AG08395 (cell line): ENCODE results near the gene TOGARAM1.

ENCODE experiments used
- DNase-seq: peaks from one replicate; pipeline ENCODE4 v3.0.0; 2012; ENCODE audit warnings: mixed read lengths, low spot score

TOGARAM1 gene, protein sequence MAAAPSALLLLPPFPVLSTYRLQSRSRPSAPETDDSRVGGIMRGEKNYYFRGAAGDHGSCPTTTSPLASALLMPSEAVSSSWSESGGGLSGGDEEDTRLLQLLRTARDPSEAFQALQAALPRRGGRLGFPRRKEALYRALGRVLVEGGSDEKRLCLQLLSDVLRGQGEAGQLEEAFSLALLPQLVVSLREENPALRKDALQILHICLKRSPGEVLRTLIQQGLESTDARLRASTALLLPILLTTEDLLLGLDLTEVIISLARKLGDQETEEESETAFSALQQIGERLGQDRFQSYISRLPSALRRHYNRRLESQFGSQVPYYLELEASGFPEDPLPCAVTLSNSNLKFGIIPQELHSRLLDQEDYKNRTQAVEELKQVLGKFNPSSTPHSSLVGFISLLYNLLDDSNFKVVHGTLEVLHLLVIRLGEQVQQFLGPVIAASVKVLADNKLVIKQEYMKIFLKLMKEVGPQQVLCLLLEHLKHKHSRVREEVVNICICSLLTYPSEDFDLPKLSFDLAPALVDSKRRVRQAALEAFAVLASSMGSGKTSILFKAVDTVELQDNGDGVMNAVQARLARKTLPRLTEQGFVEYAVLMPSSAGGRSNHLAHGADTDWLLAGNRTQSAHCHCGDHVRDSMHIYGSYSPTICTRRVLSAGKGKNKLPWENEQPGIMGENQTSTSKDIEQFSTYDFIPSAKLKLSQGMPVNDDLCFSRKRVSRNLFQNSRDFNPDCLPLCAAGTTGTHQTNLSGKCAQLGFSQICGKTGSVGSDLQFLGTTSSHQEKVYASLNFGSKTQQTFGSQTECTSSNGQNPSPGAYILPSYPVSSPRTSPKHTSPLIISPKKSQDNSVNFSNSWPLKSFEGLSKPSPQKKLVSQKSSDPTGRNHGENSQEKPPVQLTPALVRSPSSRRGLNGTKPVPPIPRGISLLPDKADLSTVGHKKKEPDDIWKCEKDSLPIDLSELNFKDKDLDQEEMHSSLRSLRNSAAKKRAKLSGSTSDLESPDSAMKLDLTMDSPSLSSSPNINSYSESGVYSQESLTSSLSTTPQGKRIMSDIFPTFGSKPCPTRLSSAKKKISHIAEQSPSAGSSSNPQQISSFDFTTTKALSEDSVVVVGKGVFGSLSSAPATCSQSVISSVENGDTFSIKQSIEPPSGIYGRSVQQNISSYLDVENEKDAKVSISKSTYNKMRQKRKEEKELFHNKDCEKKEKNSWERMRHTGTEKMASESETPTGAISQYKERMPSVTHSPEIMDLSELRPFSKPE (N-terminal part only)

GRCh38 chr14:44961554-44962333, at the start of gene TOGARAM1, which contains the start of gene KLHL28:
TOGARAM1 (plus strand) TSS chr14:44962190; CDS start chr14:44962422, 232 bp downstream.
KLHL28 (minus strand) TSS chr14:44961947; CDS start chr14:44945928, 16,019 bp downstream.
- DNase-seq, result peak; percentile 98

GRCh38 chr14:44914849-44915248, 47.1 kb upstream of the TOGARAM1 start:
- DNase-seq, result peak; percentile 41

GRCh38 chr14:44928793-44929192, 33.2 kb upstream of the TOGARAM1 start:
- DNase-seq, result no peak

GRCh38 chr14:44935155-44935554, 26.8 kb upstream of the TOGARAM1 start:
- no peak for DNase-seq

GRCh38 chr14:44937547-44937946, 24.4 kb upstream of the TOGARAM1 start:
- no peak for DNase-seq

GRCh38 chr14:44940211-44940610, 21.8 kb upstream of the TOGARAM1 start:
- no peak for DNase-seq

DNA sequence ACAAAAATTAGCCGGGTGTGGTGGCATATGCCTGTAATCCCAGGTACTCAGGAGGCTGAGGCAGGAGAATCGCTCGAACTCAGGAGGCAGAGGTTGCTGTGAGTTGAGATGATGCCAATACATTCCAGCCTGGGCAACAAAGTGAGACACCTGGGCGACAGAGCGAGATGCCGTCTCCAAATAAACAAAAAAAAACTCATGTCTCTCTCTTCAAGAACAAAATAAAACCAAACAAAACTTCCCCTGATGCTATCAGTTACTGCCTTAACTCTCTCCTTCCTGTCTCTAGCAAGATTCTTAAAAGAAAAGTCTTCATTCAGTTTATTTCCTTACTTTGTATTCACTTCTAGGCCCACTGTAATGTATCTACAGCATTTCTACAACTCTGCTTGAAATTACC, 21.0 kb upstream of the TOGARAM1 start:
- DNase-seq, result no peak

DNA sequence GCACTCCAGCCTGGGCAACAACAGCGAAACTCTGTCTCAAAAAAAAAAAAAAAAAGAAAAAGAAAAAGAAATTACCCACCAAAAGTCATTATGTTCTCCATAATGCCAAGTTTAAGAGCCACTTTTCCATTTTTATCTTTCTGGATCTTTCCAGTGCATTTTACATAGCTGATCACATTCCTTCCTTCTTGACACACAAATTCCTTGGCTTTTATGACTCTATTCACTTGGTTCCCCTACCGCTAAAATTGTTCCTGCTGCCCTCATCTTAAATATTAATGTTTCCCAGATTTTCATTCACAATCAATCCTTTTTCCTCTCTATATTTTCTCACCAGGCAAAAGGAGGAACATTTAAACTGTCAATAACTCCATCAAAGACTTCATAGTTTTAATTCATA, 20.4 kb upstream of the TOGARAM1 start:
- DNase-seq, result peak; percentile 27

DNA sequence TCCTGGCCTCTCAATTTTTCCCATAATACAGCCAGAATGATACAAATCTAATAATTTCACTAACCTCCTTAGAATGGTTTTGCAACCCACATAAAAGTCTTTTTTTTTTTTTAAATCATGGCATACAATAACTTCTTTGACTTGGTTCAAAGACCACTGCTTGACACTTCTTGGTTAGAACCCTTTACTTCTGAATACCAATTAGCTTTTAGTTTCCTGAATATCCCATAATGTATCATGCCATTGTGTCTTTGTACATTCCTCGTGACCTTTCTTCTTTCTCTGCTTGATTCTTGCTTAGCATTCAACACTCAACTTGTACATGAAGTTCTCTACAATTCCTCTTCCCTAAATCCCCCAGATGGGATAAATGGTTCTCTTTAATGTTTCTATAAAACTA, 19.6 kb upstream of the TOGARAM1 start:
- DNase-seq, result no peak

DNA sequence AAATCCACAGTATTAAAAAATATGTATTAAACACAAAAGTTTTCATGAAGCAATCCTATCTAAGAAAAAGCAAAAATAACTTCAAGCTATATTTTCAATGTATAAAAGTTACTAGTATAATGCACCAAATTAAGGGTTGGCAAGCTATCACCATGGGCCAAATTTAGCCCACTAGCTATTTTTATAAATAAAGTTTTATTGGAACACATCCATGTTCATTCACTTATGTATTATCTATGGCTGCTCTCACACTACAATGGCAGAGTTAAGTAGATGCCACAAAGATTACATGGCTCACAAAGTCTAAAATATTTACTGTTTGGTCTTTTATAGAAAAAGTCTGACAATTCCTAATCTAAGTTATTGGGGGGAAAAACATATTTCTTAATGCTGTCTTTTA, 17.9 kb upstream of the TOGARAM1 start:
- no peak for DNase-seq

GRCh38 chr14:44945264-44945663, 16.7 kb upstream of the TOGARAM1 start:
- DNase-seq, result peak; percentile 83

- no peak for DNase-seq
These were observed 10.9 kb upstream of the TOGARAM1 start for GRCh38 chr14:44951051-44951450.

DNA sequence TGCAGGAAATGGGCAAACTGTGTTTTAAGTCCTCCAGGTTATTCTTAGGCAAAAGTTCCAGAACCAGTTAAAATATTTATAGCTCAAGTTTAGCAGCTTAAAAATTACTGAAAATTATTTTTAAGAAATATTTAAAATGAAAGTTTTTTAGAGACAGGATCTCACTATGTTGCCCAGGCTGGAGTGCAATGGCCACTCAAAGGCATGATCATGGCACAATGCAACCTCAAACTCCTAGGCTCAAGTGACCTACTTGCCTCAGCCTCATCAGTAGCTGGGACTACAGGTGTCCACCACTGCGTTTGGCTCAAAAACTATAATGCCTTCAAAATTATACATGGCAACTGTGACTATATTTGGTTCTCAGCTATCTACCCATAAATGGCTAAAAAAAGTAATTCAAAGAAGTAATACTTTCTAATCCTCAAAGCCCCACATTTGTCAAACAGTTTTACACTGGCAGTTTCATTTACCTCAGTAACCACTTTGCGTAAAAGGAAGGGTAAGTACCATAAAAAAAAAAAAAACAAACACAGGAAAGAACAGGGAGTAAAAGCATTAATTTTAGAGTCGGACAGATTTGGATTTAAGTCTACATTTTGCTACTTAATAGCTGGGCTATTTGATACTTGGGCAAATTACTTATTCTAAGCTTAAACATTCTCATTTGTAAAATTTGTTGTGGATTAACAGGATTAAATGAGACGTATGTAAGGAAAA, 9.4 kb upstream of the TOGARAM1 start:
- no peak for DNase-seq

GRCh38 chr14:44954750-44955149, 7.2 kb upstream of the TOGARAM1 start:
- no peak for DNase-seq

DNA sequence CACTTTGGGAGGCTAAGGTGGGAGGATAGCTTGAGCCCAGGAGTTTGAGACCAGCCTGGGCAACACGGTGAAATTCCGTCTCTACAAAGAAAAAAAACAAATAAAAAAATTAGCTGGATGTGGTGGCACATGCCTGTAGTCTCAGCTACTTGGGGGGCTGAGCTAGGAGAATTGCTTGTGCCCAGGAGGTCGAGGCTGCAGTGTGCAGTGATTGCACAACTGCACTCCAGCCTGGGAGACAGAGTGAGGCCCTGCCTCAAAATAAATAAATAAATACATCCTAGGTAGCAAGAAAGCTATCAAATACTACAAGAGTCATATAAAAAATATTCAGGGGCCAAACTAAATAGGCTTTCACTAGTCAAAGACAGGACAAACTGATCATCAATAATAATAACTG, 6.5 kb upstream of the TOGARAM1 start:
- no peak for DNase-seq

- DNase-seq, result no peak
These were observed 5.1 kb upstream of the TOGARAM1 start for GRCh38 chr14:44956866-44957265.

GRCh38 chr14:44959538-44959937, 2.5 kb upstream of the TOGARAM1 start:
- no peak for DNase-seq

DNA sequence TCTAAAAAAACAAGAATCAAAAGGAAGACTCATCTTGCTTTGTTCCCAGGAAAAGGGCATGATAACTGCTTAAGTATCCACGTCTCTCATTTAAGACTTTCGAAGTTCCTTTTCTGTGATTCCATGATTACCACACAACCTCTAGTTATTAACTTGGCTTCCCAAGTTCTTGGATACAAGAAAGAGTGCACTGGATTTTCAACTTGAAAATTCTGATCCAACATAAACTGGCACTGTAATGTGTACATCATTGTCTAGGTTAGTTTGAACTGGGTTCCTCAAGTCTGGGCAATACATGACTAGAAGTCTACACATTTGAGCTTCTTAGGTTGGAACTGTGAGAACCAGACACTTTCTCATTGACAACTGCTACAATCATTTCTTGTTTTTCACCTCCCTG, 1.8 kb upstream of the TOGARAM1 start:
- DNase-seq, result no peak

GRCh38 chr14:44960646-44961045, 1.3 kb upstream of the TOGARAM1 start:
- no peak for DNase-seq

DNA sequence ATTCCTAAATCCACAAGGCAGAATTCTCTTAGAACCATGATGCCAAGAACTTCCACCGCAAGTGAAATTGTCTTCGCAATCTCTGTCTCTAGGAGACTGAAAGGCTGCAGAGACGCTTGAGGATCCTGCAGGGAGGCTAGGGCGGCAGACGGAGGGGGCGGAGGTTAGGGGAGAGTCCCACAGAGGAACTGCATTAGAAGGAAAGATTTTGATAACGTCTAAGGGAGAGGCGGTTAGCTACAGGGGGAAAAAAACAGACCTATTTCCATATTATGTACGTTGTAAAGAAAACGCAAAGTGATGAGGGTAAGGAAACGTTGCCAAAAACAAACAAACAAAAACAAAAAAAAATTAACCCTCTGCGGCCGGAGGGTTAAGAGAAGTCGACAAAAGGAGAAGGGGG, 838 bp upstream of the TOGARAM1 start:
- DNase-seq, result peak; percentile 66
